Epithelial cell of proximal tubule (primary cell): Measurements from ENCODE around the gene LEKR1. TPM values are rescaled to one million over a fixed set of nuclear protein-coding genes. Genes with fewer than 3 reads are reported as not detected.

ENCODE experiments used
- DNase-seq: peaks from one replicate; pipeline ENCODE4 v3.0.0-alpha.2; 2011; ENCODE audit warnings: low read depth
- H3K4me3 ChIP-seq: 2 replicates; pipeline ENCODE4 v1.5.1; 2011; ENCODE audit warnings: low read depth, mild to moderate bottlenecking, low read length
- CTCF ChIP-seq: conservative IDR thresholded peaks from 2 replicates; pipeline ENCODE4 v1.5.1; 2012; ENCODE audit warnings: low read depth, mild to moderate bottlenecking, low read length
- total RNA-seq: library from RNA; depleted of rRNA; stranded (reverse); fragments of >200 nt; gene quantifications from 2 replicates; pipeline ENCODE4 v1.2.3, GENCODE V29; 2015

Gene LEKR1
- total RNA-seq, 1 donor from 2014 or later: 0.06 TPM

GRCh38 chr3:156806698-156807097, 19.5 kb upstream of the LEKR1 start:
- no peak overlapping the region for H3K4me3 ChIP-seq
- DNase-seq: no peak
- no peak for TF ChIP-seq CTCF

- no peak for TF ChIP-seq CTCF
- no peak overlapping the region for H3K4me3 ChIP-seq
- no peak for DNase-seq
Measured at GRCh38 chr3:156808025-156808424, 18.1 kb upstream of the LEKR1 start.

- no peak overlapping the region for H3K4me3 ChIP-seq
- no peak for DNase-seq
- no peak for TF ChIP-seq CTCF
Measured at GRCh38 chr3:156811089-156811862, 14.9 kb upstream of the LEKR1 start.

GRCh38 chr3:156812521-156813335, 13.4 kb upstream of the LEKR1 start:
- TF ChIP-seq CTCF: no peak
- H3K4me3 ChIP-seq: no peak overlapping the region
- no peak for DNase-seq

- no peak for DNase-seq
- H3K4me3 ChIP-seq: no peak overlapping the region
- no peak for TF ChIP-seq CTCF
Measured at GRCh38 chr3:156814295-156814694, 11.9 kb upstream of the LEKR1 start.

- H3K4me3 ChIP-seq: peak overlapping the region; percentile 61
- no peak for DNase-seq
- no peak for TF ChIP-seq CTCF
Measured at GRCh38 chr3:156816091-156816793, 9.9 kb upstream of the LEKR1 start.
